ENCODE data around the gene ENOPH1.

DNA sequence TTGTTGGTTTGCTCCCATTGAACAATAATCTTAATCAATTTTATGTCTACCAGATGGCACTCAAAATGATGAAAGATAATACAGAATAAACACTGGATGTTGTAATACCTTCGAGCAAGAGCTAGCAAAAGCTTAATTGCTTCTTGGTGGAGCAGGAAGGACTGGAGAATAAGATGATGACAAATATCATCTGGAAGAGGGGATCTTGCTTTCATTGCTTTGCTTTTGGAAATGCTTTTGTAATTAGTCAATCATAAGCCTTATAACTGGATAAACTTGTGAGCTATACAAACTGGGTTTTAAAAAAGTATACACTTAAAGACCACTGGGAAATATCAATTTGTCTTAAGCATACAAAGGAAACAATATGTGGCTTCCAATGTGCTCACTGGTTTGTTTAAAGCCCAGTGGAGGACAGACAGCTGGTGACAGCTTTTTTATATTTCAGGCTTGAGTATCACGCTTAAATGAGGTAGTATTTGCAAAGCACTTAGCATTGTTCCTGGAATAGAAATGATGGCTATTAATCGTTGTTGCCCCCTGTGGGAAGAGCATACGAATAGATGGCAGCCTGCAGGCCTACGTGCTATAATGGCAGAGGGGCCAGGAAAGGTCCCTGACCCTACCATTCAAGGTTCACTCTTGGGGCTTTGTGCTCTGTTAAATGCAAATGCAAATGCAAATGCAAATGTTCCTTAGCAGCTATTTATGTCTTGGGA lies 70.2 kb downstream of the ENOPH1 start:
- TF ChIP-seq, protein P1, sequence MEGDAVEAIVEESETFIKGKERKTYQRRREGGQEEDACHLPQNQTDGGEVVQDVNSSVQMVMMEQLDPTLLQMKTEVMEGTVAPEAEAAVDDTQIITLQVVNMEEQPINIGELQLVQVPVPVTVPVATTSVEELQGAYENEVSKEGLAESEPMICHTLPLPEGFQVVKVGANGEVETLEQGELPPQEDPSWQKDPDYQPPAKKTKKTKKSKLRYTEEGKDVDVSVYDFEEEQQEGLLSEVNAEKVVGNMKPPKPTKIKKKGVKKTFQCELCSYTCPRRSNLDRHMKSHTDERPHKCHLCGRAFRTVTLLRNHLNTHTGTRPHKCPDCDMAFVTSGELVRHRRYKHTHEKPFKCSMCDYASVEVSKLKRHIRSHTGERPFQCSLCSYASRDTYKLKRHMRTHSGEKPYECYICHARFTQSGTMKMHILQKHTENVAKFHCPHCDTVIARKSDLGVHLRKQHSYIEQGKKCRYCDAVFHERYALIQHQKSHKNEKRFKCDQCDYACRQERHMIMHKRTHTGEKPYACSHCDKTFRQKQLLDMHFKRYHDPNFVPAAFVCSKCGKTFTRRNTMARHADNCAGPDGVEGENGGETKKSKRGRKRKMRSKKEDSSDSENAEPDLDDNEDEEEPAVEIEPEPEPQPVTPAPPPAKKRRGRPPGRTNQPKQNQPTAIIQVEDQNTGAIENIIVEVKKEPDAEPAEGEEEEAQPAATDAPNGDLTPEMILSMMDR (conservative IDR thresholded peaks at IDR 0.05) = no peak
- TF ChIP-seq EZH2 (IDR thresholded peaks at IDR 0.05; ENCODE audit: low read depth) = no peak
